Stimulated activated CD4-positive, alpha-beta T cell treated with anti-CD3 and anti-CD28 coated beads, Interleukin-15, amount 100 ng/mL, for 24 hours (primary cell): ENCODE measurements around the gene DLG2.

Experiments used
- DNase-seq: peaks from one replicate; pipeline ENCODE4 v3.0.0-alpha.2; 2020

Gene DLG2

GRCh38 chr11:84721561-84721961 is 905.6 kb downstream of the DLG2 start:
- no peak for DNase-seq

- DNase-seq, result no peak
These were observed 906.3 kb downstream of the DLG2 start for GRCh38 chr11:84720706-84721402.

- DNase-seq, result no peak
These were observed 907.1 kb downstream of the DLG2 start for GRCh38 chr11:84719935-84720577.

GRCh38 chr11:84714316-84714780 is 912.8 kb downstream of the DLG2 start:
- peak; percentile 27 for DNase-seq

- no peak for DNase-seq
These were observed 935.3 kb downstream of the DLG2 start for GRCh38 chr11:84691830-84692229.

- DNase-seq, result no peak
These were observed 939.7 kb downstream of the DLG2 start for GRCh38 chr11:84687433-84687832.

GRCh38 chr11:84686716-84687115 is 940.4 kb downstream of the DLG2 start:
- DNase-seq, result no peak

GRCh38 chr11:84685976-84686375 is 941.2 kb downstream of the DLG2 start:
- no peak for DNase-seq

- no peak for DNase-seq
These were observed 942.0 kb downstream of the DLG2 start for GRCh38 chr11:84685149-84685548.

GRCh38 chr11:84681456-84681855 is 945.7 kb downstream of the DLG2 start:
- no peak for DNase-seq

- no peak for DNase-seq
These were observed 951.6 kb downstream of the DLG2 start for GRCh38 chr11:84675396-84676025.

GRCh38 chr11:84673753-84674152 is 953.4 kb downstream of the DLG2 start:
- no peak for DNase-seq

GRCh38 chr11:84671325-84671999 is 955.7 kb downstream of the DLG2 start:
- no peak for DNase-seq

GRCh38 chr11:84663731-84664130 is 963.4 kb downstream of the DLG2 start:
- no peak for DNase-seq

- DNase-seq, result no peak
These were observed 966.7 kb downstream of the DLG2 start for GRCh38 chr11:84660257-84660977.

- DNase-seq, result no peak
These were observed 971.4 kb downstream of the DLG2 start for GRCh38 chr11:84655712-84656111.

GRCh38 chr11:84648471-84648870 is 978.7 kb downstream of the DLG2 start:
- DNase-seq, result no peak

GRCh38 chr11:84645988-84646694 is 981.0 kb downstream of the DLG2 start:
- DNase-seq, result no peak

GRCh38 chr11:84642500-84642899 is 984.6 kb downstream of the DLG2 start:
- no peak for DNase-seq

- DNase-seq, result no peak
These were observed 992.8 kb downstream of the DLG2 start for GRCh38 chr11:84634309-84634708.

- DNase-seq, result no peak
These were observed 998.1 kb downstream of the DLG2 start for GRCh38 chr11:84628871-84629620.
